VCaP (cell line): Measurements from ENCODE around the gene HDAC4.

ENCODE experiments used
- H3K27ac ChIP-seq: fragments of 450-650 bp; 2 replicates; pipeline ENCODE4 v1.5.1; 2017
- TF ChIP-seq, protein P1 (sequence below): fragments of 450-650 bp; conservative IDR thresholded peaks from 2 replicates; pipeline ENCODE4 v1.5.1; 2017; ENCODE audit warnings: mild to moderate bottlenecking, moderate library complexity

The HDAC4 gene

DNA sequence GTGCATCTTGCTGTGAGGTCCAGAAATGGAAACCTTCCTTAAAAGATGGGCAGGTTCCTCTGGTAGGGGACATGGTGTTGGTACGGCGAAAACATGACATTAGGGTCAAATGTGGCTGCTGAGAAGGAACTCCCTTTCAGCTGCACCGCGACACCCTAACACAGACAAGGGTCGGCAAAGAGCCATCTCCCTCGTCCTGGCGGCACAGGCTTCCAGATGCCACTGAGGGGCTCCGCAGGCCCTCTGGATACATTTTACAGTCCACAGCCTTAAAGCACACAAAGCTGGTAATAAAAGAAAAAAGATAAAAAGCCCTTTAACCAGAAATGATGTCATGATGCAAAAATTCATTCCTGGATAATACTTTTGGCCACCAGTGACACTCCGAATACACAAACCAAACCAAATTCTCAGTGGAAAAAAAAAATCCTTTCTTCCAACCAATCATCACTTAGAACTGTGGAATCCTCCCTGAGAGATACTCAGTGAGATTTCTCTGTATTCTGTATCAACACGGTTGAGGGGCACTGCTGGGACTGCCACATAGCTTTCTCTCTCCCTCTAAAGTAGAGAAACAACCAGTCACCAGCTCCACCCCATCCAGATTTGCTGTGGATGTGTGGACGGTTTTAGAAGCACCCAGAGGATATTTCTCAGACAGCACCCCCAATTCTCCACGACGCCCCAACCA, 174.8 kb downstream of the HDAC4 start:
- TF ChIP-seq, protein P1, sequence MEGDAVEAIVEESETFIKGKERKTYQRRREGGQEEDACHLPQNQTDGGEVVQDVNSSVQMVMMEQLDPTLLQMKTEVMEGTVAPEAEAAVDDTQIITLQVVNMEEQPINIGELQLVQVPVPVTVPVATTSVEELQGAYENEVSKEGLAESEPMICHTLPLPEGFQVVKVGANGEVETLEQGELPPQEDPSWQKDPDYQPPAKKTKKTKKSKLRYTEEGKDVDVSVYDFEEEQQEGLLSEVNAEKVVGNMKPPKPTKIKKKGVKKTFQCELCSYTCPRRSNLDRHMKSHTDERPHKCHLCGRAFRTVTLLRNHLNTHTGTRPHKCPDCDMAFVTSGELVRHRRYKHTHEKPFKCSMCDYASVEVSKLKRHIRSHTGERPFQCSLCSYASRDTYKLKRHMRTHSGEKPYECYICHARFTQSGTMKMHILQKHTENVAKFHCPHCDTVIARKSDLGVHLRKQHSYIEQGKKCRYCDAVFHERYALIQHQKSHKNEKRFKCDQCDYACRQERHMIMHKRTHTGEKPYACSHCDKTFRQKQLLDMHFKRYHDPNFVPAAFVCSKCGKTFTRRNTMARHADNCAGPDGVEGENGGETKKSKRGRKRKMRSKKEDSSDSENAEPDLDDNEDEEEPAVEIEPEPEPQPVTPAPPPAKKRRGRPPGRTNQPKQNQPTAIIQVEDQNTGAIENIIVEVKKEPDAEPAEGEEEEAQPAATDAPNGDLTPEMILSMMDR: no peak
- peak overlapping the region; percentile 53; the same call in 1 of the 2 replicates for H3K27ac ChIP-seq

DNA sequence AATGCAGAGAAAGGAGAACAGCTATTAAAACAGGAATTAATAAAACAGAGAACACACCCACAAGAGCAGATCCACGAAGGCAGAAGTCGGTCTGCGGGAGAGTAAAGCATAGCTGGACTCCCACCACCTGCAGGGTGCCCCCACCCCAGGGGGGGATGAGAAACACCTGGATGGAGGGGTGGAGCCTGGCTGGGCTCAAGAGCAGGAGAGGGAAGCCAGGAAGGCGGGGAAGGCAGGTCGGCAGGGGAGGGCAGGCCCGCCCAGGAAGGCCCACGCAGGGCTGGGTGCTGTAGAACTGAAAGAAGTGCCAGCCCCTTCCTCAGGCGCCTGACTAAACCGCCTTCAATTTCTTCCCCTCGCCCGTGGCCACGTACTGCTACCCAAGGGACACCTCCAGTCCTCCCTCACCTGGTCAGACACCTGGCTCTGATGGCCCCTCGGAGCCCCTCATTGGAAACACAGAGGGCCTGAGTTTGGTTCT, 175.4 kb downstream of the HDAC4 start:
- TF ChIP-seq, protein P1: no peak
- peak overlapping the region; percentile 9; the same call in 1 of the 2 replicates for H3K27ac ChIP-seq

- TF ChIP-seq, protein P1: no peak
- H3K27ac ChIP-seq: peak overlapping the region; percentile 9; the same call in 1 of the 2 replicates
Measured at GRCh38 chr2:239224955-239225354, 175.9 kb downstream of the HDAC4 start.

DNA sequence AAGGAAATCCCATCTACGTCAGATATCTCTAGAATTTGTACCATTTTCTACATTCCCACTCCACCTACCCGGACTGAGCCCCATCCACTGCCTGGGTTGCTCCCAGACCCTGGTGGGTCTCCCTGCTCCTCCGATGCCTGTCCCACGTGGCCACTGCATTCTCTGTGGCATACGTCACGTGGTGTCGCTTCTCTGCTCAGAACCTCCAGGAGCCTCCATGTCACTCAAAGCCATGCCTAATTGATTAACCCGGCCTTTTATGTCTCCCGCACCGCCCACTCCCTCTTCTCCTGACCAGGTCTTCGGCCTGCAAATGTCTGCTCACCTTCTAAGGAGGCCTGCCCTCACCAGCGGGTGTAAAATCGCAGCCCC, 176.6 kb downstream of the HDAC4 start:
- TF ChIP-seq, protein P1: no peak
- peak overlapping the region; percentile 66 for H3K27ac ChIP-seq

DNA sequence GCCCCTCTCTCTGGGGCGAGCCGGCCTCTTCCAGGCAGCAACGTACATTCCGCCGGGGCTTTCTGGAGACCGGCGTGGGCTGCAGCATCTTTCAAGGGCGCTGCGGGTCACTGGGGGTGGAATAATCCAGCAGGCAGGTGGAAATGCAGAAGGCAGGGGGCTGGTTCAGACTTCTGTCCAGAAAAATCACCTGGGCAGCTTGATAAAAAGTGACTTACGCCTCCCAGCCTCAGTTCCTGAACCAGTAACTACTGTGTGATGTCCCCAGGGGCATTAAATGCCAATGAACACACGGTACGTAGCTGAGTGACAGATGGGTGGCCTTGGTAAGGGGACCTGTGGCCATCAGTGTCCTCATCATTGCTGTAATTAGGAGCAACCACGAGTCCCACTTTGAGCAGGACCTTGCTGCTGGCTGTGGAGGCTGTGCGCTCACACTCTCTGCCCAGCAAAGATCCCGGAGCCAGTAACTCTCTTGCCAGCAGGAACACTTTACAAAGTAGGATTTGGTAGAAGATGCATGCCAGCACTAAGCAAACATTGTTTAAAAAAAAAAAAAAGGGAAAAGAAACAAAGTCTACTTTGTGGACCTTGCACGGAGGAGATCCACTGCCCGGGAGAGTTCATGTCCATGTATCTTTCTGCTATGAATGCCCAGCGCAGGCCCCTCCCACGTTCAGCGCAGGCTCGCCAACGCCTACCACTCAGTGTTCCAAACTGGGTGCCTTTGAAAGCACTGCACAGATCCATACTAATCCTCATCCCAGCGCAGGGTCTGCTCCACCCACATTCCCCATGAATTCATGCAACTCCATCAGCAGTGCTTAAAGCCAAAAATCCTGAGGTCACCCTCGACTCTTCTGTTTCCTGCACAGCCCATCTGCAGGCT, 177.3 kb downstream of the HDAC4 start:
- H3K27ac ChIP-seq: peak overlapping the region; percentile 66
- TF ChIP-seq, protein P1: no peak

DNA sequence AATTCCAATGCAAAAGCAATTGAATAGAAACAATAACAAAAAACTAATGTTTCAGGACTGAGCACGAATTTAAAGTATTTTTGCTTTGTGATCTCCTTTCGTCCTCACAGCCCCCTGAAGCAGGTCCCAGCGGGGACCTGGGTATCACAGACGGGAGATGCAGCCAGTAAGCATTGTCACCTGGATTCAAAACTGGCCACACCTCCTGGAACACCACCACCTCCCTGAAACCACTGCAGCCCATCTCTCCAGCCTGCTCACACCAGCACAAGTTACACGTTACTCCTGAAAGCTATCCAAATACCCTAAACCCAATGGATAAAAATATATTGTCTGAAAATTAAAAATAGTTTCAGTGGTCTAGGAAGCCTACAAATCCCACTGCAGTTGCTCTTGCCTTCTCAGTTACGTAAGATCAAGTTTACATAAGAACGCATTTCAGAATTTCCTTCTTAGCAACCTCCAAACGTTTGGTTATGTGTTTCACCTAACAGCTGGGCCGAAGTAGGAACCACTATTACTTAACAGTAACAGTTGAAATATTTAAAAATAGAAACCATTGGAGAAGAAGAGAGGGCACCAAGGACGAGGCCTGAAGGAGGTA, 178.0 kb downstream of the HDAC4 start:
- peak overlapping the region; percentile 66 for H3K27ac ChIP-seq
- TF ChIP-seq, protein P1: no peak

- peak overlapping the region; percentile 66 for H3K27ac ChIP-seq
- TF ChIP-seq, protein P1: no peak
Measured at GRCh38 chr2:239222312-239222660, 178.5 kb downstream of the HDAC4 start.
